Hepatocyte (in vitro differentiated cells): ENCODE data around the gene FHOD3. TPM values are rescaled to one million over a fixed set of nuclear protein-coding genes. Genes with fewer than 3 reads are reported as not detected.
A peak's percentile ranks its signal among the peaks of the same experiment; 100 is the strongest.

Experiments used
- DNase-seq: peaks from one replicate; pipeline ENCODE4 v3.0.0-alpha.2; 2016; ENCODE audit warnings: low spot score
- H2AFZ ChIP-seq: fragments of 200-600 bp; sonication (generic); 2 replicates; pipeline ENCODE4 v1.6.0; 2016; ENCODE audit warnings: antibody characterized with exemption, mild to moderate bottlenecking
- H3K27ac ChIP-seq: fragments of 200-600 bp; sonication (generic); 2 replicates; pipeline ENCODE4 v1.5.1; 2016; ENCODE audit warnings: mild to moderate bottlenecking
- H3K27me3 ChIP-seq: fragments of 200-600 bp; sonication (generic); 2 replicates; pipeline ENCODE4 v1.6.1; 2016
- H3K36me3 ChIP-seq: fragments of 200-600 bp; sonication (generic); replicated peaks from 2 replicates; pipeline ENCODE4 v1.5.1; 2016; ENCODE audit warnings: low read depth; ENCODE audit not compliant: insufficient read depth
- H3K4me1 ChIP-seq: fragments of 200-600 bp; sonication (generic); 2 replicates; pipeline ENCODE4 v1.5.1; 2016; ENCODE audit warnings: mild to moderate bottlenecking, moderate library complexity; ENCODE audit not compliant: insufficient read depth
- H3K4me2 ChIP-seq: fragments of 200-600 bp; sonication (generic); 2 replicates; pipeline ENCODE4 v1.6.0; 2016
- H3K4me3 ChIP-seq: fragments of 200-600 bp; sonication (generic); 2 replicates; pipeline ENCODE4 v1.5.1; 2016; ENCODE audit warnings: mild to moderate bottlenecking
- H3K79me2 ChIP-seq: fragments of 200-600 bp; sonication (generic); 2 replicates; pipeline ENCODE4 v1.6.0; 2017; ENCODE audit warnings: mild to moderate bottlenecking
- H3K9me2 ChIP-seq: fragments of 200-600 bp; sonication (generic); replicated peaks from 2 replicates; pipeline ENCODE4 v1.6.0; 2017; ENCODE audit warnings: mild to moderate bottlenecking; ENCODE audit not compliant: insufficient read depth
- H3K9me3 ChIP-seq: fragments of 200-600 bp; sonication (generic); 2 replicates; pipeline ENCODE4 v1.5.1; 2016; ENCODE audit warnings: low read depth, mild to moderate bottlenecking
- H4K20me1 ChIP-seq: fragments of 200-600 bp; sonication (generic); 2 replicates; pipeline ENCODE4 v1.6.0; 2016; ENCODE audit warnings: mild to moderate bottlenecking; ENCODE audit not compliant: insufficient read depth, poor library complexity, severe bottlenecking
- EZH2 ChIP-seq: fragments of 200-600 bp; sonication (generic); IDR thresholded peaks from 2 replicates; pipeline ENCODE4 v1.6.1; 2016; ENCODE audit warnings: antibody characterized with exemption, mild to moderate bottlenecking, borderline replicate concordance
- EZH2phosphoT487 ChIP-seq: fragments of 200-600 bp; sonication (generic); IDR thresholded peaks from one replicate; pipeline ENCODE4 v1.6.1; 2018; ENCODE audit warnings: antibody characterized with exemption, mild to moderate bottlenecking, low read depth, moderate library complexity; ENCODE audit not compliant: unreplicated experiment, severe bottlenecking
- WGBS: methylation state at CpG from one replicate; pipeline ENCODE4 v1.1.6; 2016; ENCODE audit warnings: low lambda C conversion rate; ENCODE audit errors: missing lambda C conversion rate; 5-methylcytosine and 5-hydroxymethylcytosine counted together
- polyA plus RNA-seq: library from polyadenylated mRNA; unstranded; fragments of >200 nt; fragmentation: Nextera tagmentation; extraction: Ambion mirVana; gene quantifications from 2 replicates; pipeline ENCODE4 v1.2.1, GENCODE V29; 2016
- total RNA-seq: library from RNA; depleted of rRNA; stranded (reverse); fragments of >200 nt; gene quantifications from 2 replicates; pipeline ENCODE4 v1.2.3, GENCODE V29; 2014
- TF ChIP-seq, protein P1 (sequence below): fragments of 200-600 bp; sonication (generic); IDR thresholded peaks from 2 replicates; pipeline ENCODE4 v1.5.1; 2016; ENCODE audit warnings: antibody characterized with exemption, mild to moderate bottlenecking; ENCODE audit not compliant: poor library complexity

The FHOD3 gene
- total and polyA plus RNA-seq, 2 experiments from 2014 or later = 1.7 to 2.7 TPM

DNA sequence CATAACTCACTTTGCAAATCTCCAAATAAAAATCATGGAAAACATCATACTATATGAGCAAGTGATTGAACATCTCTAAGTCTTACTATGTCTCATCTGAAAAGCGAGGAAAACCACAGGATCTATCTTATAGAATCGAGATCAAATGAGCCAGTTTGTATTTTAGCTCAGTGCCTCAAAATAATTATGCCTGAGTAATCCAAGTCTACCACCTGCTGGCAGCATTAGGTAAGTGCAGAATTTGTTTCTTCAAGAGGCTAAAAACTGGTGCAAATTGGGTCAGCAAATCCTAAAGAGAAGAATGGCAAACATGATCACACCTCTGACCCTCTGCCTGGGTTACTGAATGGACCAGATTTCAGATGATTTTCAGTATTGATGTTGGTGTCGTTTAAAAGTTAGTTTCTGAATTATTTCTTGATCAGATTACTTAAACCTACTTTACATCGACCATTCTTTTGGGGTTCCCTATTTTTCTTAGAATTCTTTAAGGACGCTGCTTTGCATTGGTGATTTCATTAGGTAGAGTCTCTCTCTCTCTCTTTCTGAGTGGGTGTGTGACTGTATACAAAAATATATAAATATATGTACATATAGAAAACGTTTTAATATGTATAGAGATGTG, 12.7 kb upstream of the FHOD3 start:
- no peak overlapping the region for H2AFZ ChIP-seq
- no peaks in the 10 kb centered on the region for H3K9me2 ChIP-seq
- peak; percentile 64 for DNase-seq
- no peak overlapping the region for H3K4me2 ChIP-seq
- no peaks in the 10 kb centered on the region for H3K36me3 ChIP-seq
- no peaks in the 10 kb centered on the region for H3K79me2 ChIP-seq
- no peaks in the 10 kb centered on the region for H3K4me1 ChIP-seq
- WGBS = 40% methylated on average over 6 of the region's 6 CpGs
- H3K27ac ChIP-seq = no peak overlapping the region
- no peaks in the 10 kb centered on the region for H3K27me3 ChIP-seq
- no peaks in the 10 kb centered on the region for H3K9me3 ChIP-seq
- TF ChIP-seq, protein P1, sequence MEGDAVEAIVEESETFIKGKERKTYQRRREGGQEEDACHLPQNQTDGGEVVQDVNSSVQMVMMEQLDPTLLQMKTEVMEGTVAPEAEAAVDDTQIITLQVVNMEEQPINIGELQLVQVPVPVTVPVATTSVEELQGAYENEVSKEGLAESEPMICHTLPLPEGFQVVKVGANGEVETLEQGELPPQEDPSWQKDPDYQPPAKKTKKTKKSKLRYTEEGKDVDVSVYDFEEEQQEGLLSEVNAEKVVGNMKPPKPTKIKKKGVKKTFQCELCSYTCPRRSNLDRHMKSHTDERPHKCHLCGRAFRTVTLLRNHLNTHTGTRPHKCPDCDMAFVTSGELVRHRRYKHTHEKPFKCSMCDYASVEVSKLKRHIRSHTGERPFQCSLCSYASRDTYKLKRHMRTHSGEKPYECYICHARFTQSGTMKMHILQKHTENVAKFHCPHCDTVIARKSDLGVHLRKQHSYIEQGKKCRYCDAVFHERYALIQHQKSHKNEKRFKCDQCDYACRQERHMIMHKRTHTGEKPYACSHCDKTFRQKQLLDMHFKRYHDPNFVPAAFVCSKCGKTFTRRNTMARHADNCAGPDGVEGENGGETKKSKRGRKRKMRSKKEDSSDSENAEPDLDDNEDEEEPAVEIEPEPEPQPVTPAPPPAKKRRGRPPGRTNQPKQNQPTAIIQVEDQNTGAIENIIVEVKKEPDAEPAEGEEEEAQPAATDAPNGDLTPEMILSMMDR = peak; percentile 94
- no peak for TF ChIP-seq EZH2
- no peak overlapping the region for H3K4me3 ChIP-seq
- H4K20me1 ChIP-seq = no peaks in the 10 kb centered on the region

- no peak overlapping the region for H3K4me2 ChIP-seq
- WGBS = 97% methylated on average over 2 of the region's 2 CpGs
- no peaks in the 10 kb centered on the region for H3K36me3 ChIP-seq
- DNase-seq = no peak
- no peaks in the 10 kb centered on the region for H3K4me1 ChIP-seq
- no peaks in the 10 kb centered on the region for H3K9me3 ChIP-seq
- no peaks in the 10 kb centered on the region for H4K20me1 ChIP-seq
- TF ChIP-seq, protein P1 = no peak
- TF ChIP-seq EZH2phosphoT487 = no peak
- TF ChIP-seq EZH2 = no peak
- no peaks in the 10 kb centered on the region for H3K27me3 ChIP-seq
- H3K79me2 ChIP-seq = no peaks in the 10 kb centered on the region
- H3K9me2 ChIP-seq = no peaks in the 10 kb centered on the region
- no peak overlapping the region for H2AFZ ChIP-seq
- H3K27ac ChIP-seq = no peak overlapping the region
- H3K4me3 ChIP-seq = no peak overlapping the region
Observed at GRCh38 chr18:36287653-36288052, 9.9 kb upstream of the FHOD3 start.

DNA sequence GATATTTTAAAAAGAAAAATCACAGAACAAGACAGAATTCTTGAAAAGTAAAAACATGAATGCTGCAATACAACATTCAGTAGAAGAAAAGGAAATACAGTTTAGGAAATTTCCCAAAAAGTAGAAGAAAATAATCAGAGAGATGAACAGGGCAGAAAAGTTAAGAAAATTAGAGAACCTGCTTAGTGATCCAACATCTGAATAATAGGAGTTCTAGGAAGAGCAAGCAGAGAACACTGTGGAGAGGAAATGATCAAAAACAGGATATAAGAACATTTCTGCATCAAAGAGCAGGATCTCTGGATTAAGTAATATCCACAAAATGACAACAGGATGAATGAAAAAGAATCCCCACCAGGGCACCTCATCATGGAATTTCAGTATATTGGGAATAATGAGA, 8.8 kb upstream of the FHOD3 start:
- DNase-seq = no peak
- no peak overlapping the region for H3K4me2 ChIP-seq
- no peak overlapping the region for H3K27ac ChIP-seq
- no peaks in the 10 kb centered on the region for H3K79me2 ChIP-seq
- no peaks in the 10 kb centered on the region for H3K4me1 ChIP-seq
- no peak overlapping the region for H3K4me3 ChIP-seq
- H4K20me1 ChIP-seq = no peaks in the 10 kb centered on the region
- no peaks in the 10 kb centered on the region for H3K9me3 ChIP-seq
- H3K9me2 ChIP-seq = no peaks in the 10 kb centered on the region
- H3K27me3 ChIP-seq = peaks cover 1% of the 10 kb centered on the region
- no peaks in the 10 kb centered on the region for H3K36me3 ChIP-seq
- no peak overlapping the region for H2AFZ ChIP-seq
- TF ChIP-seq EZH2 = no peak
- TF ChIP-seq, protein P1 = no peak
- no peak for TF ChIP-seq EZH2phosphoT487

GRCh38 chr18:36294031-36294430, 3.5 kb upstream of the FHOD3 start:
- DNase-seq = no peak
- Histone ChIP-seq H3K36me3 (no peaks in the 10 kb centered on the region), H3K79me2 (no peaks in the 10 kb centered on the region), H3K4me1 (peaks cover 3% of the 10 kb centered on the region), H3K9me3 (no peaks in the 10 kb centered on the region), H3K27ac (no peak overlapping the region), H2AFZ (no peak overlapping the region), H3K9me2 (no peaks in the 10 kb centered on the region), H3K4me2 (no peak overlapping the region), H4K20me1 (no peaks in the 10 kb centered on the region), H3K4me3 (no peak overlapping the region), H3K27me3 (peaks cover 33% of the 10 kb centered on the region)
- TF ChIP-seq, protein P1 = no peak
- TF ChIP-seq EZH2 (no peak), EZH2phosphoT487 (no peak)
- 84% methylated on average over 1 of the region's 1 CpG for WGBS
